HEK293 (cell line): ENCODE results near the gene CDADC1.
A peak's percentile ranks its signal among the peaks of the same experiment; 100 is the strongest.

Experiments used
- OSR2 ChIP-seq: fragments of 450-650 bp; formaldehyde crosslinking; IDR thresholded peaks from 2 replicates; pipeline ENCODE4 v1.5.1; 2016; ENCODE audit warnings: missing biosample characterization, missing genetic modification characterization
- YY1 ChIP-seq: fragments of 450-650 bp; formaldehyde crosslinking; IDR thresholded peaks from 2 replicates; pipeline ENCODE4 v1.5.1; 2018; ENCODE audit warnings: missing biosample characterization, missing genetic modification characterization
- ZBTB20 ChIP-seq: fragments of 450-650 bp; formaldehyde crosslinking; IDR thresholded peaks from 2 replicates; pipeline ENCODE4 v1.5.1; 2016; ENCODE audit warnings: missing biosample characterization, missing genetic modification characterization
- ZBTB21 ChIP-seq: fragments of 450-650 bp; formaldehyde crosslinking; IDR thresholded peaks from 2 replicates; pipeline ENCODE4 v1.5.1; 2017; ENCODE audit warnings: missing biosample characterization, missing genetic modification characterization
- ZFP37 ChIP-seq: fragments of 450-650 bp; formaldehyde crosslinking; IDR thresholded peaks from 2 replicates; pipeline ENCODE4 v1.5.1; 2016; ENCODE audit warnings: missing biosample characterization, missing genetic modification characterization
- ZNF138 ChIP-seq: fragments of 450-650 bp; formaldehyde crosslinking; IDR thresholded peaks from 2 replicates; pipeline ENCODE4 v1.5.1; 2016; ENCODE audit warnings: missing biosample characterization, missing genetic modification characterization, borderline replicate concordance
- ZNF24 ChIP-seq: fragments of 450-650 bp; formaldehyde crosslinking; IDR thresholded peaks from 2 replicates; pipeline ENCODE4 v1.5.1; 2016; ENCODE audit warnings: missing biosample characterization, missing genetic modification characterization
- ZNF266 ChIP-seq: fragments of 450-650 bp; formaldehyde crosslinking; IDR thresholded peaks from 2 replicates; pipeline ENCODE4 v1.5.1; 2016; ENCODE audit warnings: missing biosample characterization, missing genetic modification characterization, low read depth
- ZNF350 ChIP-seq: fragments of 450-650 bp; formaldehyde crosslinking; IDR thresholded peaks from 2 replicates; pipeline ENCODE4 v1.5.0; 2017; ENCODE audit warnings: missing biosample characterization, mild to moderate bottlenecking, missing genetic modification characterization
- ZNF514 ChIP-seq: fragments of 450-650 bp; formaldehyde crosslinking; IDR thresholded peaks from 2 replicates; pipeline ENCODE4 v1.5.1; 2016; ENCODE audit warnings: missing biosample characterization, missing genetic modification characterization
- ZNF529 ChIP-seq: fragments of 450-650 bp; formaldehyde crosslinking; IDR thresholded peaks from 2 replicates; pipeline ENCODE4 v1.5.1; 2017; ENCODE audit warnings: missing genetic modification characterization, missing biosample characterization; ENCODE audit not compliant: insufficient replicate concordance
- ZNF558 ChIP-seq: fragments of 450-650 bp; formaldehyde crosslinking; IDR thresholded peaks from 2 replicates; pipeline ENCODE4 v1.5.1; 2016; ENCODE audit warnings: missing biosample characterization, missing genetic modification characterization
- ZNF621 ChIP-seq: fragments of 450-650 bp; formaldehyde crosslinking; IDR thresholded peaks from 2 replicates; pipeline ENCODE4 v1.5.1; 2017; ENCODE audit warnings: missing biosample characterization, missing genetic modification characterization
- ZNF624 ChIP-seq: fragments of 450-650 bp; formaldehyde crosslinking; IDR thresholded peaks from 2 replicates; pipeline ENCODE4 v1.5.1; 2017; ENCODE audit warnings: missing biosample characterization, missing genetic modification characterization
- ZNF658 ChIP-seq: fragments of 450-650 bp; formaldehyde crosslinking; IDR thresholded peaks from 2 replicates; pipeline ENCODE4; 2016; ENCODE audit warnings: missing biosample characterization, missing genetic modification characterization
- ZNF660 ChIP-seq: fragments of 450-650 bp; IDR thresholded peaks from 2 replicates; pipeline ENCODE4 v1.5.1; 2018; ENCODE audit warnings: missing biosample characterization, mild to moderate bottlenecking, missing genetic modification characterization
- ZNF677 ChIP-seq: fragments of 450-650 bp; IDR thresholded peaks from 2 replicates; pipeline ENCODE4 v1.5.0; 2018; ENCODE audit warnings: missing biosample characterization, mild to moderate bottlenecking, missing genetic modification characterization, moderate library complexity
- ZNF776 ChIP-seq: fragments of 450-650 bp; formaldehyde crosslinking; IDR thresholded peaks from 2 replicates; pipeline ENCODE4 v1.5.0; 2017; ENCODE audit warnings: missing biosample characterization, missing genetic modification characterization, borderline replicate concordance
- ZNF777 ChIP-seq: fragments of 450-650 bp; formaldehyde crosslinking; IDR thresholded peaks from 2 replicates; pipeline ENCODE4 v1.5.1; 2017; ENCODE audit warnings: missing biosample characterization, missing genetic modification characterization, borderline replicate concordance
- TF ChIP-seq, protein P1 (sequence below): fragments of 450-650 bp; formaldehyde crosslinking; IDR thresholded peaks from 2 replicates; pipeline ENCODE4 v1.5.1; 2017; ENCODE audit warnings: missing biosample characterization, missing genetic modification characterization
- TF ChIP-seq, protein P2 (sequence below): fragments of 450-650 bp; formaldehyde crosslinking; IDR thresholded peaks from 2 replicates; pipeline ENCODE4 v1.5.1; 2017; ENCODE audit warnings: missing biosample characterization, missing genetic modification characterization
- TF ChIP-seq, protein P3 (sequence below): fragments of 450-650 bp; formaldehyde crosslinking; IDR thresholded peaks from 2 replicates; pipeline ENCODE4 v1.5.1; 2016; ENCODE audit warnings: missing biosample characterization, missing genetic modification characterization
- TF ChIP-seq, protein P4 (sequence below): fragments of 450-650 bp; formaldehyde crosslinking; IDR thresholded peaks from 2 replicates; pipeline ENCODE4 v1.5.1; 2017; ENCODE audit warnings: missing biosample characterization, missing genetic modification characterization
- TF ChIP-seq, protein P5 (sequence below): fragments of 450-650 bp; formaldehyde crosslinking; optimal IDR thresholded peaks from 2 replicates; pipeline ENCODE3; 2016; ENCODE audit warnings: missing biosample characterization, mild to moderate bottlenecking, missing genetic modification characterization

CDADC1 gene

DNA sequence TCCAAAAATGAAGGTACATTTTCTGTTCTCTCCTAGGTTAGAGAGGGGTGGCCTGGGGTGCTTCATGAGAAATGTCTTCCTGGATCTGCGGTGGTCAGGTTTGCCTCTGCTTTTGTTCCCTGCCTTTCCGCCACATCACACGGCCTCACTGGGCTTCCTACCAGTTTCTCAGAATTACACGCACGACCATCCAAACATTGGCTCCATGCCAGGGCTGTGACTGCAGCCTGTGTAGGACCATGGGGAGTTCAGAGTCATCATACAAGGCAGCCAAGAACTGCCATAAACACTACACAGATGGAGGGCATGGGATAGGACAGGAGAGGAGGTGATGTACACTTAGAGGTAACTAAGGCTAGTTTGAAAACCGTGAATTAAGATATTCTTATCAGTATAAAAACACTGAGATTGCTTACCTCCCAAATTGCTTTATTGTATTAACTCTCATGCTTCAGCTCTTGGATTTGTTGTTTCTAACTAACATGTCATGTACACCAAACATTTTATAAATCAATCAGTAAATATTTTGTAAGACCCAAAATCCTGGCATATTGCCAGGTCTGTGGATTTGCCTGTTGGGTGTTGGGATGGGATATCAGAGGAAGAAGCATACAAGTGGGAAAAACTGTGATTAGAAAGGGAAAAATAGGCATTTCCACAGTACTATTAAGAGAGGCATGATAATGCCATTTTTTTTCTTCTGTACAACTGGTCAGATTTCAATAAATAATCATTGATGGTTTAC lies 45.2 kb downstream of the CDADC1 start (continued):
- TF ChIP-seq, protein P1, sequence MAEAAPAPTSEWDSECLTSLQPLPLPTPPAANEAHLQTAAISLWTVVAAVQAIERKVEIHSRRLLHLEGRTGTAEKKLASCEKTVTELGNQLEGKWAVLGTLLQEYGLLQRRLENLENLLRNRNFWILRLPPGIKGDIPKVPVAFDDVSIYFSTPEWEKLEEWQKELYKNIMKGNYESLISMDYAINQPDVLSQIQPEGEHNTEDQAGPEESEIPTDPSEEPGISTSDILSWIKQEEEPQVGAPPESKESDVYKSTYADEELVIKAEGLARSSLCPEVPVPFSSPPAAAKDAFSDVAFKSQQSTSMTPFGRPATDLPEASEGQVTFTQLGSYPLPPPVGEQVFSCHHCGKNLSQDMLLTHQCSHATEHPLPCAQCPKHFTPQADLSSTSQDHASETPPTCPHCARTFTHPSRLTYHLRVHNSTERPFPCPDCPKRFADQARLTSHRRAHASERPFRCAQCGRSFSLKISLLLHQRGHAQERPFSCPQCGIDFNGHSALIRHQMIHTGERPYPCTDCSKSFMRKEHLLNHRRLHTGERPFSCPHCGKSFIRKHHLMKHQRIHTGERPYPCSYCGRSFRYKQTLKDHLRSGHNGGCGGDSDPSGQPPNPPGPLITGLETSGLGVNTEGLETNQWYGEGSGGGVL, result 0 out of 2 replicates have a peak, but pooled peaks have one; percentile 13
- TF ChIP-seq ZNF24 (no peak), ZBTB20 (no peak), ZBTB21 (tag by site-specific recombination) (no peak), OSR2 (peak; percentile 9; the same call in 1 of the 2 replicates), ZNF624 (peak; percentile 51; the same call in 1 of the 2 replicates), ZNF677 (tag by site-specific recombination) (no peak), ZFP37 (tag by site-specific recombination) (no peak), ZNF658 (tag by site-specific recombination) (no peak), ZNF350 (tag by site-specific recombination) (peak; percentile 39; the same call in 1 of the 2 replicates), ZNF621 (no peak), ZNF529 (tag by site-specific recombination) (no peak), ZNF266 (tag by site-specific recombination) (no peak), ZNF558 (tag by site-specific recombination) (no peak), ZNF777 (no peak), ZNF776 (tag by site-specific recombination) (peak; percentile 43; the same call in 1 of the 2 replicates), YY1 (tag by site-specific recombination) (no peak), ZNF514 (tag by site-specific recombination) (no peak), ZNF660 (tag by site-specific recombination) (peak; percentile 95), ZNF138 (tag by site-specific recombination) (no peak)
- TF ChIP-seq, protein P2, sequence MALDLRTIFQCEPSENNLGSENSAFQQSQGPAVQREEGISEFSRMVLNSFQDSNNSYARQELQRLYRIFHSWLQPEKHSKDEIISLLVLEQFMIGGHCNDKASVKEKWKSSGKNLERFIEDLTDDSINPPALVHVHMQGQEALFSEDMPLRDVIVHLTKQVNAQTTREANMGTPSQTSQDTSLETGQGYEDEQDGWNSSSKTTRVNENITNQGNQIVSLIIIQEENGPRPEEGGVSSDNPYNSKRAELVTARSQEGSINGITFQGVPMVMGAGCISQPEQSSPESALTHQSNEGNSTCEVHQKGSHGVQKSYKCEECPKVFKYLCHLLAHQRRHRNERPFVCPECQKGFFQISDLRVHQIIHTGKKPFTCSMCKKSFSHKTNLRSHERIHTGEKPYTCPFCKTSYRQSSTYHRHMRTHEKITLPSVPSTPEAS (tag by site-specific recombination), result no peak
- TF ChIP-seq, protein P3, sequence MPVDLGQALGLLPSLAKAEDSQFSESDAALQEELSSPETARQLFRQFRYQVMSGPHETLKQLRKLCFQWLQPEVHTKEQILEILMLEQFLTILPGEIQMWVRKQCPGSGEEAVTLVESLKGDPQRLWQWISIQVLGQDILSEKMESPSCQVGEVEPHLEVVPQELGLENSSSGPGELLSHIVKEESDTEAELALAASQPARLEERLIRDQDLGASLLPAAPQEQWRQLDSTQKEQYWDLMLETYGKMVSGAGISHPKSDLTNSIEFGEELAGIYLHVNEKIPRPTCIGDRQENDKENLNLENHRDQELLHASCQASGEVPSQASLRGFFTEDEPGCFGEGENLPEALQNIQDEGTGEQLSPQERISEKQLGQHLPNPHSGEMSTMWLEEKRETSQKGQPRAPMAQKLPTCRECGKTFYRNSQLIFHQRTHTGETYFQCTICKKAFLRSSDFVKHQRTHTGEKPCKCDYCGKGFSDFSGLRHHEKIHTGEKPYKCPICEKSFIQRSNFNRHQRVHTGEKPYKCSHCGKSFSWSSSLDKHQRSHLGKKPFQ (tag by site-specific recombination), result no peak
- TF ChIP-seq, protein P4, sequence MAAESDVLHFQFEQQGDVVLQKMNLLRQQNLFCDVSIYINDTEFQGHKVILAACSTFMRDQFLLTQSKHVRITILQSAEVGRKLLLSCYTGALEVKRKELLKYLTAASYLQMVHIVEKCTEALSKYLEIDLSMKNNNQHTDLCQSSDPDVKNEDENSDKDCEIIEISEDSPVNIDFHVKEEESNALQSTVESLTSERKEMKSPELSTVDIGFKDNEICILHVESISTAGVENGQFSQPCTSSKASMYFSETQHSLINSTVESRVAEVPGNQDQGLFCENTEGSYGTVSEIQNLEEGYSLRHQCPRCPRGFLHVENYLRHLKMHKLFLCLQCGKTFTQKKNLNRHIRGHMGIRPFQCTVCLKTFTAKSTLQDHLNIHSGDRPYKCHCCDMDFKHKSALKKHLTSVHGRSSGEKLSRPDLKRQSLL, result no peak
- TF ChIP-seq, protein P5, sequence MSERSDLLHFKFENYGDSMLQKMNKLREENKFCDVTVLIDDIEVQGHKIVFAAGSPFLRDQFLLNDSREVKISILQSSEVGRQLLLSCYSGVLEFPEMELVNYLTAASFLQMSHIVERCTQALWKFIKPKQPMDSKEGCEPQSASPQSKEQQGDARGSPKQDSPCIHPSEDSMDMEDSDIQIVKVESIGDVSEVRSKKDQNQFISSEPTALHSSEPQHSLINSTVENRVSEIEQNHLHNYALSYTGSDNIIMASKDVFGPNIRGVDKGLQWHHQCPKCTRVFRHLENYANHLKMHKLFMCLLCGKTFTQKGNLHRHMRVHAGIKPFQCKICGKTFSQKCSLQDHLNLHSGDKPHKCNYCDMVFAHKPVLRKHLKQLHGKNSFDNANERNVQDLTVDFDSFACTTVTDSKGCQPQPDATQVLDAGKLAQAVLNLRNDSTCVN (tag by site-specific recombination), result no peak
